Sigmoid colon (tissue), 7 donors: ENCODE measurements around the gene ZC3H6. TPM values are rescaled to one million over a fixed set of nuclear protein-coding genes. Genes with fewer than 3 reads are reported as not detected.

Experiments
- DNase-seq: peaks from one replicate; pipeline ENCODE4 v3.0.0-alpha.2; 2019
- H3K27ac ChIP-seq, 4 donors: fragments of 200-600 bp; sonication (generic); one replicate each; pipeline ENCODE4 v1.5.1; 2016 to 2019; ENCODE audit warnings: mild to moderate bottlenecking in 1 of 4
- H3K27me3 ChIP-seq, 3 donors: fragments of 200-600 bp; sonication (generic); one replicate each; pipeline ENCODE4 v1.5.1; 2019; ENCODE audit warnings: mild to moderate bottlenecking in 1 of 3
- H3K36me3 ChIP-seq, 4 donors: fragments of 200-600 bp; sonication (generic); one replicate each; pipeline ENCODE4 v1.5.1; 2016 to 2019
- H3K4me1 ChIP-seq, 4 donors: fragments of 200-600 bp; sonication (generic); one replicate each; pipeline ENCODE4 v1.5.1; 2017 to 2019
- H3K4me3 ChIP-seq, 4 donors: fragments of 200-600 bp; sonication (generic); one replicate each; pipeline ENCODE4 v1.5.1; 2017 to 2019; ENCODE audit warnings: mild to moderate bottlenecking in 2 of 4, moderate library complexity in 1 of 4
- H3K9me3 ChIP-seq, 4 donors: fragments of 200-600 bp in 3 of 4; sonication (generic) in 3 of 4; one replicate each; pipeline versions ENCODE4 v1.5.1 to v1.6.1; 2013 to 2019
- CTCF ChIP-seq, 4 experiments: fragments of 450-650 bp in 3 of 4; fragments of 200-600 bp in 1 of 4; IDR thresholded peaks; one replicate each; pipeline ENCODE4 v1.5.1; 2016 to 2019; ENCODE audit warnings: antibody characterized with exemption in 4 of 4, mild to moderate bottlenecking in 3 of 4, moderate library complexity in 2 of 4
- EP300 ChIP-seq, 4 donors: sonication (generic); formaldehyde crosslinking; IDR thresholded peaks; one replicate each; pipeline ENCODE4 v1.6.1; 2017; ENCODE audit warnings: antibody characterized with exemption in 4 of 4
- POLR2A ChIP-seq, 2 donors: fragments of 450-650 bp; IDR thresholded peaks; one replicate each; pipeline ENCODE4 v1.6.1; 2016; ENCODE audit warnings: antibody characterized with exemption in 2 of 2, mild to moderate bottlenecking in 2 of 2, moderate library complexity in 2 of 2
- POLR2AphosphoS5 ChIP-seq, 4 donors: sonication (generic); formaldehyde crosslinking; IDR thresholded peaks; one replicate each; pipeline ENCODE4 v1.6.1; 2017; ENCODE audit warnings: antibody characterized with exemption in 4 of 4
- WGBS, 2 donors: extraction: QIAGEN DNeasy Blood & Tissue Kit; methylation state at CpG; one replicate each; pipeline ENCODE4 v1.1.7; 2013; 5-methylcytosine and 5-hydroxymethylcytosine counted together
- intact Hi-C: fragments of 100-400 bp; cut with DNase I; formaldehyde crosslinking; loops from one replicate; pipeline ENCODE4 v1.15.1; 2023
- polyA plus RNA-seq, 3 donors: library from polyadenylated mRNA; stranded (reverse); fragments of 200-250 nt; gene quantifications; one replicate each; pipeline ENCODE4 v1.2.3, GENCODE V29; 2013
- total RNA-seq, 4 donors: library from RNA; depleted of rRNA; stranded (reverse); fragments of >200 nt; gene quantifications; one replicate each; pipeline ENCODE4 v1.1.0, GENCODE V29; 2016
- donor health status: healthy with polysubstance abuse.
- donor health status: Bipolar disorder and iron deficiency.
- donor health status: healthy.

Gene ZC3H6
- total and polyA plus RNA-seq, 7 donors, result 0.60 to 27.1 (median 13.2) TPM

GRCh38 chr2:112321375-112322320 lies 46.3 kb downstream of the ZC3H6 start:
- no peak for TF ChIP-seq EP300 (IDR thresholded peaks at IDR 0.05)
- no peak for TF ChIP-seq CTCF (IDR thresholded peaks at IDR 0.05)
- TF ChIP-seq POLR2A (IDR thresholded peaks at IDR 0.05), result no peak
- TF ChIP-seq POLR2AphosphoS5 (IDR thresholded peaks at IDR 0.05), result no peak
- Histone ChIP-seq H3K36me3 (peaks cover 0 to 61% (median 4%) of the 10 kb centered on the region in 4 donors), H3K27ac (no peak overlapping the region), H3K4me1 (no peaks in the 10 kb centered on the region), H3K4me3 (no peak overlapping the region), H3K27me3 (no peaks in the 10 kb centered on the region), H3K9me3 (no peaks in the 10 kb centered on the region)
- intact Hi-C loops, result no loop called here
- no peak for DNase-seq
- 94 to 99% methylated on average over 3 of the region's 3 CpGs for WGBS, 2 donors

DNA sequence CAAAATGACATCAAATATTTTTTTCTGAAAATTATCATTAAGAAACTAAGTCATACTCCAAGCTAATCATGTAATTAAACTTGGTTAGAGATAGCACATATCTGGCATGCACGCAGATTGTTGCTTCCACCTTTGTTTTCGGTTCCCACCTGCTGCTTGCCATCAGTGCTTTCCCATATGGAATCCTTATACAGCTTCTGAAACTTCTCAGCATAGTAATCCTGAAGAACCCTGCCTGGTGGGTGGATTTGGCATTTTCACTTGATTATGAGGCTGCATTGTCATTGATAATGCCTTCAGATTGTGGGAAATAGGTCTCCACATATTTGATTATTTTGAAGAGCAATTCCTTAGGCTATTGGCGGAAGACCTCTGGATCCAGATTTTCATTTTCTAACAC lies 47.5 kb downstream of the ZC3H6 start:
- DNase-seq, result no peak
- TF ChIP-seq CTCF (IDR thresholded peaks at IDR 0.05) (no peak), EP300 (IDR thresholded peaks at IDR 0.05) (no peak), POLR2A (IDR thresholded peaks at IDR 0.05) (no peak), POLR2AphosphoS5 (IDR thresholded peaks at IDR 0.05) (no peak)
- Histone ChIP-seq H3K9me3 (no peaks in the 10 kb centered on the region), H3K27ac (no peak overlapping the region), H3K4me3 (no peak overlapping the region), H3K36me3 (peaks cover 0 to 64% (median 6%) of the 10 kb centered on the region in 4 donors), H3K27me3 (no peaks in the 10 kb centered on the region), H3K4me1 (no peaks in the 10 kb centered on the region)
- intact Hi-C loops, result no loop called here
- 98% methylated on average over 3 of the region's 3 CpGs for whole genome bisulfite sequencing, 2 donors

GRCh38 chr2:112332123-112332696 lies 56.8 kb downstream of the ZC3H6 start:
- intact Hi-C loops, result no loop called here
- no peak overlapping the region for H3K4me3 ChIP-seq
- no peaks in the 10 kb centered on the region for H3K27me3 ChIP-seq
- peaks cover 0 to 49% (median 9%) of the 10 kb centered on the region in 4 donors for H3K36me3 ChIP-seq
- WGBS, 2 donors, result 80 to 81% methylated on average over 5 of the region's 5 CpGs
- no peaks in the 10 kb centered on the region for H3K4me1 ChIP-seq
- DNase-seq, result no peak
- no peak overlapping the region for H3K27ac ChIP-seq
- no peak for TF ChIP-seq POLR2AphosphoS5 (IDR thresholded peaks at IDR 0.05)
- no peak for TF ChIP-seq CTCF (IDR thresholded peaks at IDR 0.05)
- TF ChIP-seq POLR2A (IDR thresholded peaks at IDR 0.05), result no peak
- no peak for TF ChIP-seq EP300 (IDR thresholded peaks at IDR 0.05)
- no peaks in the 10 kb centered on the region for H3K9me3 ChIP-seq

DNA sequence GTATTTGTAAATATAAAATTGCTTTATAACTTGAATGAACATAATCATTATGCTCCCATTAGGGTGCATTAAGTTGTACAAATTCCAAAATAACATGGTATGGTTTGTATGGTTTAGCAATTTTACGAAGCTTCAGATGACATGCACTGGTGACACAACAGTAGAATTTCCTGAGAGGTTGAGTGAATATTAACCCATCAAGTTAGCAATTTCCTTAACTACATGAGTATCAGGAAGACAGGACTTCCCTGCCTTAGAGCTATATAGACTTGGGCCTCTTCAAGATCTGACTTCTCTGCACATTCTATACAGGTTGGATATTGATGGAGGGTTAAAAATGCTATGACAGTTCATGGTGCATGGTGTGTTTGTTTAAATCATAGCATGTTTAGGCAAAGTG lies 60.2 kb downstream of the ZC3H6 start:
- 84 to 92% methylated on average over 1 of the region's 1 CpG for WGBS, 2 donors

More for the DNA sequence above, 60.2 kb downstream of the ZC3H6 start:
- H3K9me3 ChIP-seq, result no peaks in the 10 kb centered on the region
- DNase-seq, result no peak
- H3K4me3 ChIP-seq, result no peak overlapping the region
- no peaks in the 10 kb centered on the region for H3K27me3 ChIP-seq
- intact Hi-C loops, result no loop called here
- H3K27ac ChIP-seq, result no peak overlapping the region
- no peak for TF ChIP-seq CTCF (IDR thresholded peaks at IDR 0.05)
- TF ChIP-seq POLR2AphosphoS5 (IDR thresholded peaks at IDR 0.05), result no peak
- no peak for TF ChIP-seq EP300 (IDR thresholded peaks at IDR 0.05)
- no peak for TF ChIP-seq POLR2A (IDR thresholded peaks at IDR 0.05)
- H3K4me1 ChIP-seq, result no peaks in the 10 kb centered on the region
- H3K36me3 ChIP-seq, result peaks cover 0 to 16% (median 4%) of the 10 kb centered on the region in 4 donors
